ENCODE measurements around the gene AKAP6.

DNA sequence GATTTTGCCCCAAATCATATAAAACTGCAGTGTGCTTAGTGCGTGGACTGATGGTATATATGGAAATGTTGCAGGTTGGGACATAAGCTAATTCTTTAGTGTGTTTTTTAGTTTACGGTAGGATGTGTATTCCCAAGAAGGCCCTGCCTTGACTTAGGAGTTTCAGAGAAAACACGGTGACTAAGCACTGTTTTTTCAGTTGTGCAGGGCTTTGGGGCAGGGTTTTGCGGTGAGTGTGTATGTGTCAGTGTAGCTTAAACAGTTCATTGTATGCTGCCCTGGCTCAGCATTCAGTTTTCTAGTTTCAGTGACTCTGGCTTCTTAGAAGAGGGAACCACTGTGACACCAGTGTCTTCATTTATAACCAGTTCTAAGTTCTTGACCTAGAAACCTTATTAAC is 101.2 kb downstream of the AKAP6 start:
- no peak for TF ChIP-seq CTCF (conservative IDR thresholded peaks at IDR 0.05; ENCODE audit: low read length)
- no peak for TF ChIP-seq EZH2phosphoT487 (IDR thresholded peaks at IDR 0.05; ENCODE audit: borderline replicate concordance, low read depth, low read length)

Data from OCI-LY7 (cell line).